Activated CD8-positive, alpha-beta T cell treated with anti-CD3 and anti-CD28 coated beads, Interleukin-2, amount 10 ng/mL, durations not matched to agents 7 days and 5 days (primary cell): Measurements from ENCODE around the gene HYI. TPM values are rescaled to one million over a fixed set of nuclear protein-coding genes. Genes with fewer than 3 reads are reported as not detected.
"Not testable (repeated sequence)": the region's sequence is repeated elsewhere in the genome, so short reads cannot be mapped to it uniquely, and the experiment has no call there.

Source experiments
- ATAC-seq: fragments of 150-1000 bp; cut with Tn5 transposase; one replicate; pipeline ENCODE4 v1.10.0; 2021; ENCODE audit warnings: moderate library complexity
- CTCF ChIA-PET: fragments of 350-600 bp; sonication (Branson Sonifier 250); formaldehyde crosslinking; loops from one replicate; lab custom pipeline; 2021; ENCODE audit warnings: antibody characterized with exemption; lab: Charles Lee
- POLR2A ChIA-PET: fragments of 350-600 bp; sonication (Branson Sonifier 250); formaldehyde crosslinking; loops from one replicate; lab custom pipeline; 2021; ENCODE audit warnings: antibody characterized with exemption; lab: Charles Lee
- DNase-seq: peaks from one replicate; pipeline ENCODE4 v3.0.0-alpha.2; 2020
- H3K27ac Mint-ChIP-seq: one replicate; pipeline ENCODE4 v1.8.0; 2021; ENCODE audit warnings: mild to moderate bottlenecking, mixed read lengths
- H3K27me3 Mint-ChIP-seq: one replicate; pipeline ENCODE4 v1.8.0; 2021; ENCODE audit warnings: low read depth, mixed read lengths
- H3K36me3 Mint-ChIP-seq: one replicate; pipeline ENCODE4 v1.8.0; 2021; ENCODE audit warnings: low read depth, mixed read lengths
- H3K4me1 Mint-ChIP-seq: one replicate; pipeline ENCODE4 v1.8.0; 2021; ENCODE audit warnings: low read depth, mixed read lengths
- H3K4me3 Mint-ChIP-seq: one replicate; pipeline ENCODE4 v1.8.0; 2021; ENCODE audit warnings: mild to moderate bottlenecking, mixed read lengths
- H3K9me3 Mint-ChIP-seq: one replicate; pipeline ENCODE4 v1.8.0; 2022; ENCODE audit warnings: mixed read lengths; ENCODE audit not compliant: insufficient read depth
- total RNA-seq, 2 experiments: library from RNA; stranded (reverse); gene quantifications; one replicate each; pipeline ENCODE4 v1.2.3, GENCODE V29; 2021

The HYI gene
- total RNA-seq, 2 experiments from 2014 or later = 8.4 to 9.5 TPM

DNA sequence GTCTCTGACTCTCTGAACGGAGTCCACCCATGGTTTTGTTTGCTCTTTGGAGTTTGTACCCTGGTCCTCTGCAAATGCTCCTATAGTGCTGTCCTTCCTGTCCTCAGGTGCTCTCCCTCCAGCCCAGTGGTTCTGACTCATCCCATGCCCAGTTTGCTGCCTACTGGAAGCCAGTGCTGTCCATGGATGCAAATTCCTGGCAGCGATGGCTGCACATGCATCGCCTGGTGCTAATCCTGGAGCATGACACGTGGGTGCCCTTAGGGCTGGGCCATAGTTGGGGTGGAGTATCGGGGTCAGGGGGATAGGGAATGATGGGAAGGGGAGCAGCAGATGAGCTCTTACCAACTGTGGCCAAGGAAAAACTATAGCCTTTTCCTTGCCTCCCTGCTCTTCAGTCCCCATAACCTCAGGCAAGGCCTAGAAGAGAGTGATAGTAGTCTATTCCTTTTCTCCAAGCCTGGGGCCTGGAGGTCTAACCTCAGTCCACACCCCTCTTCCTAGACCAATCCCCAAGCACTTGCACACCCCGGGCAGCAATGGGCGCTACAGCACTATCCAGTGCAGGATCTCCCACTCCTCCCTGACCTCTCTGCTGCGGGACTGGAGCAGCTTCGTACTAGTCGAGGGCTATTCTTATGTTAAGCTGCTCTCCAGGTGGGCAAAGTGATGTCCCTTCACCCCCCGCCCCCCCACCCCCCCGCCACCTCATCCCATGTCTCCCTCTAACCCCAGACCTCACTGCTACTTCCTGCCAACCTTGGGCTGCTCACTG, 31.6 kb downstream of the HYI start:
- Mint-ChIP-seq H3K27me3 (no peaks in the 10 kb centered on the region), H3K4me3 (no peak overlapping the region), H3K9me3 (no peaks in the 10 kb centered on the region), H3K27ac (no peak overlapping the region), H3K36me3 (peaks cover 38% of the 10 kb centered on the region), H3K4me1 (peaks cover 8% of the 10 kb centered on the region)
- no peak for ATAC-seq
- ChIA-PET CTCF (no interaction called here), POLR2A (no interaction called here)
- no peak for DNase-seq

DNA sequence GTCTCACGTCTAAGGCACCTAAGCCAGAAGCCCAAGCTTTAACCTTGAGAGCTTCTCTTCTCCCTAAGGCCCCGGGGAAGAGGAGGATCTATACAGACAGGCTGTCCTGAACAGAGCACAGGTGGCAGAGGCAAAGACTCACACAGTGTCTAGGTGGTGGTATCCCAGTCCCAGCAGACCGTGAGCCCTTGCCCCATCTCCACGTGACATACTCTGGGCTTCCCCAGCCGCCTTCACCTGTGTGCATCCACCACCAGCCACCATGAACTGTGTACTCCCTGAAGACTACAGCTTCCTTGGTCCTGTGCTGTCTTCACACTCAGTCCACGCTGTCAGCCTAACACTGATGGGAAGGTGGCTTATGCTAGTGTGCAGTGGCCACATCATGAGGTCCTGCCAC, 32.3 kb downstream of the HYI start:
- DNase-seq = no peak
- POLR2A ChIA-PET = no interaction called here
- CTCF ChIA-PET = no interaction called here
- H3K36me3 Mint-ChIP-seq = peaks cover 31% of the 10 kb centered on the region
- H3K4me1 Mint-ChIP-seq = peaks cover 8% of the 10 kb centered on the region
- no peak overlapping the region for H3K27ac Mint-ChIP-seq
- ATAC-seq = no peak
- no peaks in the 10 kb centered on the region for H3K9me3 Mint-ChIP-seq
- H3K27me3 Mint-ChIP-seq = no peaks in the 10 kb centered on the region
- H3K4me3 Mint-ChIP-seq = no peak overlapping the region

DNA sequence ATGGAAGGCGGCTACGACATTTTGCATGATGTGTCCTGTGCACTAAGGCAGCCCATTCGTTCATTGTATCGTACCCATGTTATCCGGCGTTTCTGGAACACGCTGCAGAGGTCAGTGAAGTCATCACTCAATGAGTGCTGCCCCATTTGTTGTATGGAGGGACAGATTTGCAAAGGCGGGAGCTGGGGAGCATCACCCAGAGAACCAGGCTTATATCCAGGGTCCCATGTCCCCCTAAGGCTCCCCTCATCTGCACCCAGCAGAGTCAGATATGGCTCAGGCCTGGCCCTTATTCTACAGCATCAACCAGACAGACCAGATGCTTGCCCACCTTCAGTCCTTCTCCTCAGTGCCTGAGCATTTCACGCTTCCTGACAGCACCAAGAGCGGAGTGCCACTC, 32.9 kb downstream of the HYI start:
- ChIA-PET CTCF (no interaction called here), POLR2A (no interaction called here)
- Mint-ChIP-seq H3K27me3 (no peaks in the 10 kb centered on the region), H3K36me3 (peaks cover 31% of the 10 kb centered on the region), H3K9me3 (no peaks in the 10 kb centered on the region), H3K27ac (no peak overlapping the region), H3K4me1 (peaks cover 8% of the 10 kb centered on the region), H3K4me3 (no peak overlapping the region)
- ATAC-seq (no peak), DNase-seq (no peak)

DNA sequence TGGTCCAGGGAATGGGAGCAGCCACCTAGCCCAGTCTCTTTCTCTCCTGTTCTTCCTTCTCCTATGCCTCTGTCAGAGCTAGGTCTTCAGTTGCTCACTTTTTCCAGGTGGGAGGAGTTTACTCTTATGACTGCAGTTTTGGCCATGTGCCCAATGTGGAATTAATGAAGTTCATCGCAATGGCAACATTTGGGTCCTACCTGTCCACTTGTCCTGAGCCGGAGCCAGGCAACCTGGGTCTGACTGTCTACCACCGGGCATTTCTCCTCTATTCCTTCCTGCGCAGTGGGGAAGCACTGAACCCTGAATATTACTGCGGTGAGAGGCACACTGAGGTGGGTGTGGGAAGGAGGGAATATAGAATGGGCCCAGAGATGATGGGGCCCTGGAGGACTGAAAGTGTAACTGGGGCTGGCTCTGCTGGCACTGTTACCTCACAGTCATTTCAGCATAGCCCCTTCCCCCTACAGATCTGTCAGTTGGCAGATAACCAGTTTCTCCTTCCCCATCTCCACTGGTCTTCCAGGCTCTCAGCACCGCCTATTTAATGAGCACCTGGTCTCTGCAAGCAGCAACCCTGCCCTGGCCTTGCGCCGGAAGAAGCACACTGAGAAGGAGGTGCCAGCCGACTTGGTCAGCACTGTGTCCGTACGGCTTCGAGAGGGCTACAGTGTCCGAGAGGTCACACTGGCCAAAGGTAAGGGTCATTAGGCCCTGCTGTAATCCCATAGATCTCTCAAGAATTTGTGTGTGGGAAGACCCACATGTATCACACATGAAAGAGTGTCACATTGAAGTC, 33.9 kb downstream of the HYI start:
- Mint-ChIP-seq H3K4me1 (peaks cover 8% of the 10 kb centered on the region), H3K27me3 (no peaks in the 10 kb centered on the region), H3K9me3 (no peaks in the 10 kb centered on the region), H3K4me3 (no peak overlapping the region), H3K36me3 (peaks cover 31% of the 10 kb centered on the region), H3K27ac (no peak overlapping the region)
- ChIA-PET CTCF (interaction anchor here (1.4 kb wide), 1 partner anchor 181 kb away, joined by 3 read pairs; no protein-coding TSS in a partner anchor), POLR2A (no interaction called here)
- no peak for ATAC-seq
- DNase-seq = no peak

DNA sequence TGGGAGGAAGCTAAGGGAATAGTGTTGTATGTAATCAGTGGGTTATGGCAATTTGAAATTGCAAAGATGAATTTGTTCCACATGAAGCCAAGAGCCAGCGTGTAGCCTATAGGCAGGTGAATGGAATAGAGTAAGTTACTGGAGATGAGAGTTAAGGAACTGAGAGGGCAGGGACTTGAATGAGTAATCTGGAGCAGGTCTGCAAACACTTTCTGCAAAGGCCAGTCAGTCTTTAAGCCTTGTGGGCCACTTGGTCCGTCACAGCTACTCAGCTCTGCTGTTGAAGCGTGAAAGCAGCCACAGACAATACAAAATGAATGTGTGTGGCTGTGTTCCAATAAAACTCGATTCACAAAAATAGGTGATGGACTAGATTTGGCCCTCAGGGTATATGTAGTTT, 34.9 kb downstream of the HYI start:
- H3K36me3 Mint-ChIP-seq = peaks cover 25% of the 10 kb centered on the region
- H3K9me3 Mint-ChIP-seq = no peaks in the 10 kb centered on the region
- no peak overlapping the region for H3K27ac Mint-ChIP-seq
- no peak for DNase-seq
- H3K4me3 Mint-ChIP-seq = no peak overlapping the region
- no peak for ATAC-seq
- H3K4me1 Mint-ChIP-seq = peaks cover 8% of the 10 kb centered on the region
- CTCF ChIA-PET = interaction anchor here (1.4 kb wide), 1 partner anchor 180 kb away, joined by 3 read pairs; no protein-coding TSS in a partner anchor
- POLR2A ChIA-PET = no interaction called here
- no peaks in the 10 kb centered on the region for H3K27me3 Mint-ChIP-seq

DNA sequence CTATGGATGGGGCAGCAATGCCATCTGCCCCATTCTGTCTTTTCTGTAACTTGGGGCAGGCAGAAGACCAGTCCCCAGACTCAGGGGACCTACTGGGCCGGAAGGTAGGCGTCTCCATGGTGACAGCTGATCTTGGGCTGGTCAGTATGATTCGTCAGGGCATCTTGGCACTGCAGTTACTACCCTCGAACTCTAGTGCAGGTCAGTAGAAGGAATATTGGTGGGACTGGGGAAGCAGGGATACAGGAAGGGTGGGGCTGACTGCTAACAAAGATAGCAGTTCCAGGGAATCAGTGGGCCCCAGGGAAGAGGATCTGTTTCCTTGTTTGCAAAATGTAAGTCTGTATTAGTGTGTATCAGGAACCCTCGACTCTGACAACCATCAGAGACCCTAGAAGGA, 37.8 kb downstream of the HYI start:
- Mint-ChIP-seq H3K4me3 (no peak overlapping the region), H3K27me3 (no peaks in the 10 kb centered on the region), H3K4me1 (no peaks in the 10 kb centered on the region), H3K36me3 (peaks cover 13% of the 10 kb centered on the region), H3K27ac (no peak overlapping the region), H3K9me3 (no peaks in the 10 kb centered on the region)
- no peak for DNase-seq
- ChIA-PET CTCF (interaction anchor here (1.2 to 3.9 kb wide), 5 partner anchors 16 to 192 kb away, joined by 3 to 47 read pairs (median 14); no protein-coding TSS in a partner anchor), POLR2A (no interaction called here)
- no peak for ATAC-seq

DNA sequence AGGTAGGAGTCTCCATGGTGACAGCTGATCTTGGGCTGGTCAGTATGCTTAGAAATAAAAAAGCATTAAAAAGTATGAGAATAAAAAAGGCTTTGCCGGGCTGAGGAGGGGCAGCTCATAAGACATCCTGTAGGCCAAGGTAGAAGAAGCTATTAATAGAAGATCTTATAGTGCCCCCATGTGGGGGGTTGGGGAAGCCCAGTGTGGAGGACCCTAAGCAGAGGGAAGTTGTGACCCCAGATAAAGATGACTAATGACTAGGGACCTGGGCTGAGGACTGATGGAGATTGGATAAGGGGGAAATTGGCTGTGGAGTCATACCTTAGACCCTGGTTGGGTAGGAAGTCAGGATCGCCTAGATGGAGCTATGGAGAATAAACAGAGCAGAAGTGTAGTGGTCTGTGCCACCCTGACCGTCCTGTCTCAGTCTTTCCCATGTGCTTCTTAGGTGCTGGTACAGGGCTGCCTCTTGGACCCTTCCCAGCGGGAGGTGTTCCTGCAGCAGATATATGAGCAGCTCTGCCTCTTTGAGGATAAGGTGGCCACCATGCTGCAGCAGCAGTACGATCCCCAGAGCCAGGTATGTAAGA, 39.0 kb downstream of the HYI start:
- no peak overlapping the region for H3K27ac Mint-ChIP-seq
- H3K4me1 Mint-ChIP-seq = no peaks in the 10 kb centered on the region
- POLR2A ChIA-PET = interaction anchor here (1.0 kb wide), 2 partner anchors 49 to 186 kb away, joined by 3 to 5 read pairs; no protein-coding TSS in a partner anchor
- peak; percentile 82 for ATAC-seq
- no peaks in the 10 kb centered on the region for H3K27me3 Mint-ChIP-seq
- DNase-seq = peak; percentile 75
- CTCF ChIA-PET = interaction anchor here (0.6 to 4.1 kb wide), 31 partner anchors 10 to 501 kb away, joined by 3 to 85 read pairs (median 5); partner anchors contain the start of genes CDC20, ELOVL1 and HYI
- H3K36me3 Mint-ChIP-seq = peaks cover 12% of the 10 kb centered on the region
- no peak overlapping the region for H3K4me3 Mint-ChIP-seq
- no peaks in the 10 kb centered on the region for H3K9me3 Mint-ChIP-seq

DNA sequence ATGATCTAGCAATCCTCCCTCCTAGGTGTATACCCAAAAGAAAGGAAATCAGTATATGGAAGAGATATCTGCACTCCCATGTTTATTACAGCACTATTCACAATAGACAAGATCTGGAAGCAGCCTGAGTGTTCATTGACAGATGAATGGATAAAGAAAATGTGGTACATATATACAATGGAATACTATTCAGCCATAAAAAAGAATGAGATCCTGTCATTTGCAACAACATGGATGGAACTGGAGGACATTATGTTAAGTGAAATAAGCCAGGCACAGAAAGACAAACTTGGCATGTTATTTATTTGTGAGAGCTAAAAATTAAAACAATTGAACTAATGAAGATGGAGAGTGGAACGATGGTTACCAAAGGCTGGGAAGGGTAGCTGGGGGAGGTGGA, 40.3 kb downstream of the HYI start:
- H3K27ac Mint-ChIP-seq = peak overlapping the region; percentile 2
- peaks cover 18% of the 10 kb centered on the region for H3K36me3 Mint-ChIP-seq
- H3K4me3 Mint-ChIP-seq, ATAC-seq, POLR2A ChIA-PET, H3K27me3 Mint-ChIP-seq, H3K4me1 Mint-ChIP-seq, H3K9me3 Mint-ChIP-seq, DNase-seq: not testable (repeated sequence)
- CTCF ChIA-PET = interaction anchor here (1.6 to 4.1 kb wide), 7 partner anchors 17 to 500 kb away, joined by 5 to 85 read pairs (median 12); no protein-coding TSS in a partner anchor

DNA sequence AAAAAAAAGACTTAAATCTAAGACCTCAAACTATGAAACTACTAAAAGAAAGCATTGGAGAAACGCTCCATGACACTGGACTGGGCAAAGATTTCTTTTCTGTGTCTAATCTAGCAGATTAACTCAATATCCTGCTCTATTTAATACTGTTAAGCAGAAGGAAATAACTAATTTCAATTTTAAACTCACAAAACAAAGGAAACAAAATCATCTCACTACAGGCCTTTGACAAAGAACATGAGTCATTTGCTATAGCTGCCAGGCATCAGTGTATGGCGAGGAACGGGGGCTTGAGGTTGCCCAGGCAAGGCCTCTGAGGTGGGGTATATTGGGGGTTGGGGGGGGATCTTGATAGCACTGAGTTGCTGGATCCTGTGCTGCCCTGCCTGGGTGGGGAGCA, 43.2 kb downstream of the HYI start:
- POLR2A ChIA-PET = no interaction called here

DNA sequence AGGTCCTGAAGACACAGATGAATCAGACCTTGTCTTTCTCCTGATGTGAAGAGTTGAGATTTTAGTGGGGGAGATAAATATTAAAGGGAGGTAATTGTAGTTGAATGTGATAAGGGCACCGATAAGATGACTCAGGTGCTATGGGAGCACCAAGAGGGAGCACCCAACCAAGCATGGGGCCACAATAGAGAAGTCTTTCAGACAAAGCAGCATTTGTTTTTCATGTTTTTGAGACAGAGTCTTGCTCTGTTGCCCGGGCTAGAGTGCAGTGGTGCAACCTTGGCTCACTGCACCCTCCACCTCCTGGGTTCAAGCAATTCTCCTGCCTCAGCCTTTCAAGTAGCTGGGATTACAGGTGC, 47.9 kb downstream of the HYI start:
- no peaks in the 10 kb centered on the region for H3K4me1 Mint-ChIP-seq
- CTCF ChIA-PET = no interaction called here

More for the DNA sequence above, 43.2 kb downstream of the HYI start:
- no peak for ATAC-seq
- no peak overlapping the region for H3K27ac Mint-ChIP-seq
- CTCF ChIA-PET = interaction anchor here (1.8 kb wide), 1 partner anchor 184 kb away, joined by 5 read pairs; no protein-coding TSS in a partner anchor
- DNase-seq = no peak
- no peaks in the 10 kb centered on the region for H3K9me3 Mint-ChIP-seq
- H3K36me3 Mint-ChIP-seq = peaks cover 28% of the 10 kb centered on the region
- no peaks in the 10 kb centered on the region for H3K4me1 Mint-ChIP-seq
- no peaks in the 10 kb centered on the region for H3K27me3 Mint-ChIP-seq
- H3K4me3 Mint-ChIP-seq = no peak overlapping the region

DNA sequence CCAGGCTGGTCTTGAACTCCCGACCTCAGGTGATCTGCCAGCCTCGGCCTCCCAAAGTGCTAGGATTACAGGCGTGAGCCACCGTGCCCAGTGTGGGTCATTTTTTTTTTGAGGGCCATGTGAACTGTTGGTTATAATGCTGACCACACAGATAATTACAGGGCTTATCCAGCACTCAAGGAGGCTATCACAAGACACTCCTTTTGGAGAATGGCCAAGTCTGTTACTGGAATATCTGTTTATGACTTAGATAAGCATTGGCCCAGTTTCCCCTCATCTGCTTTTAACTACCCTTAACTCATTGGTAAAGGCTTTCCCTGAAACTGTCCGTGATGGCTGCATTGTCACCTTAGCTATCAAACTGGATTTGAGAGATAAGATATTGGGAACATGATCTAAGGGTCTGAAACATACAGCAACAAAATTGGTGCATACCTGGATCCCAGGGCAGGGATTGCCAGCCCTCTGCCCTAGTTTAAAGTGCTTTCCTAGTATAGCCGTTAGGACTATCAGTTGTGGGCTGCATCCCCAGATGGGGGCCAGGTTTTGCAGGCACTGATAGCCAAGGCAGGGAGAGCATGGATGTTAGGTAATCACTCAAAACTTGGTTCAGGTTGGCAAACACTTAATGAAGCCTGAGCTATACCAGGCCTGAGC, 48.4 kb downstream of the HYI start:
- ChIA-PET CTCF (interaction anchor here (1.5 kb wide), 1 partner anchor 9 kb away, joined by 4 read pairs; no protein-coding TSS in a partner anchor), POLR2A (no interaction called here)
- ATAC-seq (no peak), DNase-seq (no peak)
- no peak overlapping the region for H3K27ac Mint-ChIP-seq
- no peak overlapping the region for H3K4me3 Mint-ChIP-seq
- no peaks in the 10 kb centered on the region for H3K9me3 Mint-ChIP-seq
- H3K4me1 Mint-ChIP-seq = no peaks in the 10 kb centered on the region
- H3K36me3 Mint-ChIP-seq = peaks cover 35% of the 10 kb centered on the region
- no peaks in the 10 kb centered on the region for H3K27me3 Mint-ChIP-seq

More for the DNA sequence above, 47.9 kb downstream of the HYI start:
- POLR2A ChIA-PET = no interaction called here
- Mint-ChIP-seq H3K27me3 (no peaks in the 10 kb centered on the region), H3K36me3 (peaks cover 35% of the 10 kb centered on the region), H3K9me3 (no peaks in the 10 kb centered on the region), H3K4me3 (no peak overlapping the region), H3K27ac (no peak overlapping the region)
- no peak for DNase-seq
- ATAC-seq = no peak
